ENCODE measurements around the gene MEF2C. TPM values are rescaled to one million over a fixed set of nuclear protein-coding genes. Genes with fewer than 3 reads are reported as not detected.
"Not testable (repeated sequence)": the region's sequence is repeated elsewhere in the genome, so short reads cannot be mapped to it uniquely, and the experiment has no call there.

The MEF2C gene
- total RNA-seq, 2 donors from 2014 or later: 7.0 to 23.7 TPM

DNA sequence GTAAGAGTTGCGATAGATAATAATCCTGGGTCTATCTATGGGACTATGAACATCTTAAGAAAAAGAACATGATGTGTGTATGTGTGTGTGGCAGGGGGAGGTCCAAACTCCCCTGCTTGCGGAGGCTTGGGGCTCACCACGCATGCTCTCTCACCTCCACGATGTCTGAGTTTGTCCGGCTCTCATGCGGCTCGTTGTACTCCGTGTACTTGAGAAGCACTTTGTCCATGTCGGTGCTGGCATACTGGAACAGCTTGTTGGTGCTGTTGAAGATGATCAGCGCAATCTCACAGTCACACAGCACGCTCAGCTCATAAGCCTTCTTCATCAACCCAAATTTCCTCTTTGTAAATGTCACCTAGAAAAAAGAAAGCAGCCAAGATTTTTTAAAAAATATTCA lies 78.5 kb downstream of the MEF2C start:
- Histone ChIP-seq H3K4me3 (no peak overlapping the region), H3K4me1 (no peaks in the 10 kb centered on the region), H3K36me3 (replicated peaks in 1 of 2; ENCODE audit: insufficient read depth in 1 of 2, low read depth in 2 of 2) (no peaks in the 10 kb centered on the region), H3K27ac (no peak overlapping the region), H3K9me3 (no peaks in the 10 kb centered on the region), H3K27me3 (no peaks in the 10 kb centered on the region)
- intact Hi-C loops (cut with DNase I): no loop called here
- TF ChIP-seq, protein P1, sequence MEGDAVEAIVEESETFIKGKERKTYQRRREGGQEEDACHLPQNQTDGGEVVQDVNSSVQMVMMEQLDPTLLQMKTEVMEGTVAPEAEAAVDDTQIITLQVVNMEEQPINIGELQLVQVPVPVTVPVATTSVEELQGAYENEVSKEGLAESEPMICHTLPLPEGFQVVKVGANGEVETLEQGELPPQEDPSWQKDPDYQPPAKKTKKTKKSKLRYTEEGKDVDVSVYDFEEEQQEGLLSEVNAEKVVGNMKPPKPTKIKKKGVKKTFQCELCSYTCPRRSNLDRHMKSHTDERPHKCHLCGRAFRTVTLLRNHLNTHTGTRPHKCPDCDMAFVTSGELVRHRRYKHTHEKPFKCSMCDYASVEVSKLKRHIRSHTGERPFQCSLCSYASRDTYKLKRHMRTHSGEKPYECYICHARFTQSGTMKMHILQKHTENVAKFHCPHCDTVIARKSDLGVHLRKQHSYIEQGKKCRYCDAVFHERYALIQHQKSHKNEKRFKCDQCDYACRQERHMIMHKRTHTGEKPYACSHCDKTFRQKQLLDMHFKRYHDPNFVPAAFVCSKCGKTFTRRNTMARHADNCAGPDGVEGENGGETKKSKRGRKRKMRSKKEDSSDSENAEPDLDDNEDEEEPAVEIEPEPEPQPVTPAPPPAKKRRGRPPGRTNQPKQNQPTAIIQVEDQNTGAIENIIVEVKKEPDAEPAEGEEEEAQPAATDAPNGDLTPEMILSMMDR (IDR thresholded peaks at IDR 0.05): no peak
- no peak for TF ChIP-seq POLR2A (IDR thresholded peaks at IDR 0.05)
- ATAC-seq (no peak), DNase-seq (no peak)
- 96 to 98% methylated on average over 11 of the region's 11 CpGs for WGBS, 2 donors

- no peaks in the 10 kb centered on the region for H3K9me3 ChIP-seq
- H3K4me3 ChIP-seq: no peak overlapping the region
- intact Hi-C loops (cut with DNase I): no loop called here
- DNase-seq: no peak
- no peak for TF ChIP-seq POLR2A (IDR thresholded peaks at IDR 0.05)
- TF ChIP-seq, protein P1 (IDR thresholded peaks at IDR 0.05): no peak
- 58 to 66% methylated on average over 1 of the region's 1 CpG for WGBS, 2 donors
- no peaks in the 10 kb centered on the region for H3K4me1 ChIP-seq
- no peak for ATAC-seq
- H3K27ac ChIP-seq: no peak overlapping the region
- H3K27me3 ChIP-seq: no peaks in the 10 kb centered on the region
- H3K36me3 ChIP-seq (replicated peaks in 1 of 2; ENCODE audit: insufficient read depth in 1 of 2, low read depth in 2 of 2): no peaks in the 10 kb centered on the region
Observed at GRCh38 chr5:88803309-88803708, 79.7 kb downstream of the MEF2C start.

GRCh38 chr5:88799938-88800535 lies 82.9 kb downstream of the MEF2C start:
- Histone ChIP-seq H3K27ac (no peak overlapping the region), H3K36me3 (replicated peaks in 1 of 2; ENCODE audit: insufficient read depth in 1 of 2, low read depth in 2 of 2) (no peaks in the 10 kb centered on the region), H3K4me1 (no peaks in the 10 kb centered on the region), H3K27me3 (no peaks in the 10 kb centered on the region), H3K4me3 (no peak overlapping the region), H3K9me3 (no peaks in the 10 kb centered on the region)
- no peak for TF ChIP-seq POLR2A (IDR thresholded peaks at IDR 0.05)
- TF ChIP-seq, protein P1 (IDR thresholded peaks at IDR 0.05): no peak
- intact Hi-C loops (cut with DNase I): no loop called here
- no peak for DNase-seq
- WGBS, 2 donors: 63 to 67% methylated on average over 2 of the region's 2 CpGs
- ATAC-seq: no peak

- H3K4me3 ChIP-seq; H3K4me1 ChIP-seq; DNase-seq; ATAC-seq; H3K27ac ChIP-seq; H3K27me3 ChIP-seq; H3K36me3 ChIP-seq (replicated peaks in 1 of 2; ENCODE audit: insufficient read depth in 1 of 2, low read depth in 2 of 2); intact Hi-C loops (cut with DNase I); H3K9me3 ChIP-seq: not testable (repeated sequence)
- WGBS, 2 donors: 88 to 98% methylated on average over 6 to 7 of the region's 7 CpGs
Observed at GRCh38 chr5:88798933-88799332, 84.1 kb downstream of the MEF2C start.

DNA sequence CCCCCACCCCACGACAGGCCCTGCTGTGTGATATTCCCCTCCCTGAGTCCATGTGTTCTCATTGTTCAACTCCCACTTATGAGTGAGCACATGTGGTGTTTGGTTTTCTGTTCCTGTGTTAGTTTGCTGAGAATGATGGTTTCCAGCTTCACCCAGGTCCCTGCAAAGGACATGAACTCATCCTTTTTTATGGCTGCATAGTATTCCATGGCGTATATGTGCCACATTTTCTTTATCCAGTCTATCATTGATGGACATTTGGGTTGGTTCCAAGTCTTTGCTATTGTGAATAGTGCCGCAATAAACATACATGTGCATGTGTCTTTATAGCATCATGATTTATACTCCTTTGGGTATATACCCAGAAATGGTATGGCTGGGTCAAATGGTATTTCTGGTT lies 89.2 kb downstream of the MEF2C start:
- DNase-seq; ATAC-seq; H3K4me3 ChIP-seq; H3K27ac ChIP-seq; H3K4me1 ChIP-seq; H3K36me3 ChIP-seq (replicated peaks in 1 of 2; ENCODE audit: insufficient read depth in 1 of 2, low read depth in 2 of 2); H3K27me3 ChIP-seq; H3K9me3 ChIP-seq; intact Hi-C loops (cut with DNase I): not testable (repeated sequence)
- 79 to 84% methylated on average over 3 of the region's 3 CpGs for WGBS, 2 donors

GRCh38 chr5:88792144-88792840 lies 90.7 kb downstream of the MEF2C start:
- Histone ChIP-seq H3K36me3 (replicated peaks in 1 of 2; ENCODE audit: insufficient read depth in 1 of 2, low read depth in 2 of 2) (no peaks in the 10 kb centered on the region), H3K9me3 (no peaks in the 10 kb centered on the region), H3K4me1 (no peaks in the 10 kb centered on the region), H3K27ac (no peak overlapping the region), H3K27me3 (no peaks in the 10 kb centered on the region), H3K4me3 (no peak overlapping the region)
- TF ChIP-seq POLR2A (IDR thresholded peaks at IDR 0.05): no peak
- TF ChIP-seq, protein P1 (IDR thresholded peaks at IDR 0.05): no peak
- DNase-seq: no peak
- intact Hi-C loops (cut with DNase I): no loop called here
- 86% methylated on average over 2 of the region's 2 CpGs for WGBS, 2 donors
- ATAC-seq: no peak
